GM10266 (cell line): Measurements from ENCODE around the gene TSSC4.

ENCODE experiments used
- DNase-seq: peaks from one replicate; pipeline ENCODE4 v3.0.0; 2012; ENCODE audit errors: extremely low spot score
- TF ChIP-seq, protein P1 (sequence below): IDR thresholded peaks from 2 replicates; pipeline ENCODE4 v1.5.1; 2012; ENCODE audit warnings: mild to moderate bottlenecking, low read depth; ENCODE audit not compliant: control insufficient read depth, insufficient read depth; ENCODE audit errors: missing control alignments

TSSC4 gene

GRCh38 chr11:2365571-2366210 is 34.9 kb upstream of the TSSC4 start:
- TF ChIP-seq, protein P1, sequence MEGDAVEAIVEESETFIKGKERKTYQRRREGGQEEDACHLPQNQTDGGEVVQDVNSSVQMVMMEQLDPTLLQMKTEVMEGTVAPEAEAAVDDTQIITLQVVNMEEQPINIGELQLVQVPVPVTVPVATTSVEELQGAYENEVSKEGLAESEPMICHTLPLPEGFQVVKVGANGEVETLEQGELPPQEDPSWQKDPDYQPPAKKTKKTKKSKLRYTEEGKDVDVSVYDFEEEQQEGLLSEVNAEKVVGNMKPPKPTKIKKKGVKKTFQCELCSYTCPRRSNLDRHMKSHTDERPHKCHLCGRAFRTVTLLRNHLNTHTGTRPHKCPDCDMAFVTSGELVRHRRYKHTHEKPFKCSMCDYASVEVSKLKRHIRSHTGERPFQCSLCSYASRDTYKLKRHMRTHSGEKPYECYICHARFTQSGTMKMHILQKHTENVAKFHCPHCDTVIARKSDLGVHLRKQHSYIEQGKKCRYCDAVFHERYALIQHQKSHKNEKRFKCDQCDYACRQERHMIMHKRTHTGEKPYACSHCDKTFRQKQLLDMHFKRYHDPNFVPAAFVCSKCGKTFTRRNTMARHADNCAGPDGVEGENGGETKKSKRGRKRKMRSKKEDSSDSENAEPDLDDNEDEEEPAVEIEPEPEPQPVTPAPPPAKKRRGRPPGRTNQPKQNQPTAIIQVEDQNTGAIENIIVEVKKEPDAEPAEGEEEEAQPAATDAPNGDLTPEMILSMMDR = no peak
- DNase-seq = no peak

- DNase-seq = no peak
These were observed 34.3 kb upstream of the TSSC4 start for GRCh38 chr11:2366276-2366675.

GRCh38 chr11:2366733-2367132 is 33.8 kb upstream of the TSSC4 start:
- no peak for DNase-seq
- TF ChIP-seq, protein P1 = no peak

More at GRCh38 chr11:2366276-2366675, 34.3 kb upstream of the TSSC4 start:
- TF ChIP-seq, protein P1 = no peak

DNA sequence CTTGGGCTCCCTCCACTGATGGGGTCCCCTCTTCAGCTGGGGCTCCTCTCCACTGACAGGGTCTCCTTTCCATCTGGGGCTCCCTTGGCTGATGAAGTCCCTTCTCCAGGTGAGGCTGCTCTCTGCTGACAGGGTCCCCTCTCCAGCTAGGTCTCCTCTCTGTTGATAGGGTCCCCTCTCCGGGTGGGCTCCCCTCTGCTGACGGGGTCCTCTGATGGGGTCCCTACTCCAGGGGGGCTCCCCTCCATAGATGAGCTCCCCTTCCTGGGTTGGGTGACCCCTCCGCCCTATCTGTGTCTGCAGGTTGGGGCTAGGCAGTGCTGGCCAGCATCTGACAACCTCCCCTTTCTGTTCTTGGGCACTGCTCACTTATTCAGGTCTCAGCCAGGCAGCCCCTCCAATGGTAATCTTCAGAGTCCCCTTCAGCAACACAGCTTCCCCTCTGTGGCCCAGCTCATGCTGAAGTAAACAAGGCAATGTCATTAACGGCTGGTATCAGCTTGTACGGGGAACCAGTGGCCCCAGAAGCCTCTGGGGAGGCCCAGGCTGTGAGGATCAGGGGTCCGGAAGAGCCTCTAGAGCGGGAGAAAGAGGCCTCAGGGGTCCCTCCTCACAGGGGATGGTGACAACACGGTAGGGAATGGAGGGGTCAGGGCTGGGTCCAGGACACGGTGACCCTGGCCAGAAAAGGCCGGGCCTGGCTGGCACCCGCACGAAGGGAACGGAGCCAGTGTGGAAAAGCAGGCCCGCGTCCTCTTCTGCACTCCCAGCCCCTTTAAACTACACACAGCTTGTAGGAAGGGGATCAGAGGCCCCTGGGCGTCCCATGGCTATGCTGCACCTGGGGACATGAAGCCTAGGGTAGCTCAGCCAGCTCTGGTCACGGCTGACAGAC is 33.0 kb upstream of the TSSC4 start:
- TF ChIP-seq, protein P1 = no peak
- no peak for DNase-seq

DNA sequence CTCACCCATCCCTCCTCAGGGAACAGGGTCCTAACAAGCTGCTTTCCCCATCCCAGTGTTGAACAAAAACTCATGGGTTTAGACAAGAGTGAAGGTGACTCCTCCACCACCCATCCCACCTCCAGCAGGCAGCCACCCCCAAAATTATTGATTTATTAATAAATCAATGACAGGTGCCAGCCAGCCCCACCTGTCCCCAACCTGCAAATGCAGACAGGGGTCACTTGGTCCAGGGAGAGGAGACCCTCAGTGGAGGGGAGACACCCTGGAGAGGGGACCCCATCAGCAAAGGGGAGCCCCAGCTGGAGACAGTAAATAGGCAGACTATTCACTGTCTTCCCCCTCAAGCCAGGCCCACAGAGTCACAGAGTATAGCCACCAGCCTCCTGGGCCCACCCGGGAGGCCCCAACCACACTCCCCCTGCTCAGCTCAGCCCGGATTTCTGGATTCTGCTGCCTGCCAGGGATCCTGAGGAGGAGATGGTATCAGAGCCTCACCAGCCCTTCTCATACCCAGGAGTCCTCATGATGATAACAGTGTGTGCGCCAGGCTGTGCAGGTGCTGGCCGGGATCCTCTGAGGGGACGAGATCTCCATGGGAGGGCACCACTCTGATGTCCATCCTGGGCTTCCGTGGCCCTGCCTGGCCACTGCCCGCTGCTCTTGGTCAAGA is 32.2 kb upstream of the TSSC4 start:
- DNase-seq = no peak
- TF ChIP-seq, protein P1 = no peak

- TF ChIP-seq, protein P1 = no peak
- DNase-seq = no peak
These were observed 31.7 kb upstream of the TSSC4 start for GRCh38 chr11:2368851-2369180.
